Kidney tubule cell (primary cell): ENCODE data around the gene EFHC1.
"Not testable (repeated sequence)": the region's sequence is repeated elsewhere in the genome, so short reads cannot be mapped to it uniquely, and the experiment has no call there.

Experiments used
- DNase-seq: peaks from one replicate; pipeline ENCODE4 v3.0.0-alpha.2; 2018; ENCODE audit warnings: low spot score

The EFHC1 gene

DNA sequence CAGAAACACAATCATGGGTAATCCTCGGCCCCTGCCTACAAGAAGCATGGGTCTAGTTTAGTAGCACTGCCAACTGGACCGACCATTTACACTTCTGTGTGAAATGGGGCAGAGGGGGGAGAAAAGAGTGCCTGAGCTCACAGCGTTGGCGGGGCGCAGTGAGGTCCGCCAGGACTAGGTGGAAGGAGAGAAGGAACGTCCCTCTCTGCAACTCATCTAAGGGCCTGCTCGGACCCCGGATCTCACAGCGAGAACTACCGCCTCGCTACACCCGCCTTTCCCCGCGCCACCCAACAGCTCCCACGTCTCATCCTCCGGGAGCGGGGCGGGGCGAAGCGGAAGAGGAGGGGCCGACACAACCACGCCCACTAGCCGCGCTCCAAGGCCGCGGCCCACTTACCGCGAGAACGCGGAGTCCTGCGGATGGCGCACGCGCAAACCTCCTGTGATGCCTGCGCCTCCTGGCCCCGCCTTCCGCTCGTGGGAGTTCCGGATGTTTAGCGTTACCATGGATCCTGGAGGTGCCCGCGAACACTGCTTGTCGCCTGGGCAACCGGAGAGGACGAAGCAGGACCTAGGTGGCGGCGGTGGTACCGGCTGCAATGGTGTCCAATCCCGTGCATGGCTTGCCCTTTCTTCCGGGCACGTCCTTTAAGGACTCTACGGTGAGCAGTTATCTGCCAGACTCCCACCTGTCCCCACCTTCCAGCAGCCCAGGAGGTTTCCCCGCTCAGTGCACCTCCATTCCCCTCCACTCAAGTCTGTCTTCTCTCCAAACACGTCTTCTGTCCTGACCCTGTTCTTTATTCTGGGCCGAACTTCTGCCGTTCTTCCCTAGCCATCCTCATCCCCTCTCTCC lies at the start of gene EFHC1:
EFHC1 (plus strand) TSS at position 534 of the 859 bp plus-strand sequence; CDS start at position 603, 69 bp downstream.
- peak; percentile 99 for DNase-seq

DNA sequence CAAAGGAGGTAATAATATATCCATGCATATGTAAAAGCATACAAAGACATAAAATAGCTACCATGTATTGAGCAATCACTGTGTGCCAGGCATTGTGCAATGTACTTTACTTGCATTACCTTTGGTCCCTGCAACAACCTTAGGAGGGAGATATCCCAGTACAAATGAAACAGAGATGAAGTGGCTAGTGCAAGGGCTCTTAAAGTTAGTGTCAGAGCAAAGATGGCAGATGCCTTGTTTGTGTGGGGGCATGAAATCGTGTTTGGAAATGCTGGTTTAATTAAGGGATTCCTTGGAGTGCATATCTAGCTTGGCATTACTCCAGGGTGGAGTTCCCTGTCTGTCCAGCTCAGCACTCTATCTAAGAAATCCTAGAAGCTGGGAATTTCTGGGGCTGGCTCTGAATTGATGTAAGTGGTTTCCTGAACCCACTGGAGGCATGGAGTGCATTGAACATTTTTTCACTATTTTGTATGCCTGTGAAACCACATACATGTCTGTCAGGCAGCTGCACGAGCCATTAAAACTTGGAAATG lies 48.4 kb upstream of the EFHC1 start:
- no peak for DNase-seq

- DNase-seq: no peak
Observed at GRCh38 chr6:52373151-52373690, 46.9 kb upstream of the EFHC1 start.

DNA sequence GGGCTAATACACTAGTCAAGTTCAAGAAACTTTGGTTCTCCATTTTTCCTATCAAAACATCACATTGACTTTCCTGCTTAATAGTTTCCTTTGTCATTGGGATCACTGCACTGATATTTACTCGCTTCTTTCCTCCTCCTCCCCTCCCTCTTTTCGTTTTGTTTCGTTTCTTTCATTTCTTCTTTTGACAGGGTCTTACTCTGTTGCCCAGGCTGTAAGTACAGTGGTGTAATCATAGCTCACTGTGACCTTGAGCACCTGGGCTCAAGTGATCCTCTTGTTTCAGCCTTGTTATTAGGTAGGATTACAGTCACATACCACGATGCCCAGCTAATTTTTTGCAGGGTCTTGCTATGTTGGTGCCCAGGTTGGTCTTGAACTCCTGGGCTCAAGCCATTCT lies 45.9 kb upstream of the EFHC1 start:
- DNase-seq: no peak

DNA sequence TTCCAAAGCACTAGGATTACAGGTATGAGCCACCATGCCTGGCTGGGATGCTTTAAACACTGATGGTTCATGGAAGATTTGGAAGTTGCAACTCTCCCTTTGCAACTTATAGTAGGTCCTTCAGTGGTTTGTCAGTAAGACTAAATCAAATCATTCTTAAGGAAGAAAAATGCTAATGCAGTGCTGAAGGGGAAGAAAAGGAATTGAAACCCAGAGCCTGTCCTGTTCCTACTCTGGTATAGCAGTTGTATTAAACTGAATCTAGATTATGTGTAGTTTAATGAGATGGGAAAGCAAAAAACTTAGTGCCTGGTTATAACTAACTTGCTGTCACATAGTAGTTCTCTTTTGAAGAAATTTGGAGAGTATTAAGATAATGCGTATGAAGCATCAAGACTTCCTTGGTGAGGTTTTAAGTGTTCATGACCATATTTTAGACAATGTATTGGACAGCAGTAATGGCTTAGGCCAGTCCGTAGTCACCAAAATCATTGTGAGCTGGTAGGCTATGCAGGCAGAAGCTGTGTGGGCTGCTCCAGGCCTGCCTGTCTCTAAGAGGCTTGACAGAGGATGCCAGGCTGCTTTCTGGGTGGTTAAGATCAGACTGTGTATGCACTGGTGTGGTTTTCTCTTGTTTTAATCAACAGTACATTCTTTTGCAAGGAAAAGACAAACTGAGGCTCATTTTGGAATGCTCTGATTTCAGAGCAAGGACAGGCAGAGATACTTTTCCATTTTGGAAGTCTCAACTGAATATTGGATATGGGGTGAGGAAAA lies 44.2 kb upstream of the EFHC1 start:
- DNase-seq: no peak

DNA sequence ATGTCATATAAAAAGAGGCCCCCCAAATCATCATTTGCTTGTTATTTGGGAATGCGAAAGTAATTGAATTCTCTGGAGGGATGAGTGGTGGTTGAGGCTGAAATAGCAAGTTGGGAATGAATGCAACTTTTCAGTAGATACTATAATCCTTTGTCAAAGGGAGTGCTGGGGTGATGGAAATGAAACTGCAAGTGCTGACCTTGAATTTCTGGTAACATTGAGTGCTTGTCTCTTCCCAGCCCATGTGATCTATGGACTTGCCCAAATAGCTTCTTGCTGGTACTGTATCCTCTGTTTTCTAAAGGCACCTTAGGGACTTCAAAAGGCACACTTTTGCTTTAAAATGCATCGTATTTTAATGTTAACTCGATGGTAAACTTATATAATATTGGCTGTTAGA lies 43.4 kb upstream of the EFHC1 start:
- DNase-seq: no peak

- DNase-seq: no peak
Observed at GRCh38 chr6:52377538-52378221, 42.5 kb upstream of the EFHC1 start.

DNA sequence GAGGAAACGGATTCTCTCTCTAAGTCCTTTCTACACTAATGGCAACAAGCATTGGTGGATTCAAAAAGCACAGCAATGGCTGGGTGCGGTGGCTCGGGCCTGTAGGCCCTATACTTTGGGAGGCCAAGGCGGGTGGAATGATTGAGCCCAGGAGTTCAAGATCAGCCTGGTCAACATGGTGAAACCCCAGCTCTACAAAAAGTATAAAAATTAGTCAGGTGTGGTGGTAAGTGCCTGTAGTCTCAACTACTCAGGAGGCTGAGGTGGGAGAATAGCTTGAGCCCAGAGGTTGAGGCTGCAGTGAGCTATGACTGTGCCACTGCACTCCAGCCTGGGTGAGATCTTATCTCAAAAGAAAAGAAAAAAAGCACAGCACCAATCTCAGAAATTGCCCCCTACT lies 38.9 kb upstream of the EFHC1 start:
- DNase-seq: no peak

DNA sequence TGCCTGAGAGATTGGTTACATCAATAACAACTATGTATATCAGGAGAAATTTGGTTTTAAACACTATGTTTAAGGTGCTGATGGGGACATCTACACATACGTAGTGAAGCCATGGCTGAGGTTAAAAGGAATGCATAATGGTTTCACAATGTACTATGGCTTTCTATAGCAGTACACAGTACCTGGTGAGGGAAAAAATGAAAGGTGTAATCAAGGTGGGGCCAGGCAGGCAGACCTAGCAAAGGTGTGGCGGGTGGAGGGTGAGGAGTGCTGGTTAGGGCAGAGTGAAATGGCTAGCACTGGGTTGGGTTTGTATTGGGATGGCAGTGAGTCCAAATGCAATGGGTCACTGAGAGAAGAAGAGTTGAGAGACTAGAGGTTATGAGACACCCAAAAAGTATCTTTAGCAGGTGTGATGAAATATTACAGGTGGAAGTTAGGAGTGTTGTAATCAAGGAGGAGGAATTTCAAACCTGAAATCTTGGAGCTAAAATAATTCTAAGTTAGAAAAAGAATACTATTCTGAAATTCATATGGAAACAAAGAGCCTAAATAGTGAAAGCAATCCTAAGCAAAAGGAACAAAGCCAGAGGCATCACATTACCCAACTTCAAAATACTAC lies 35.9 kb upstream of the EFHC1 start:
- no peak for DNase-seq

- peak; percentile 54 for DNase-seq
Observed at GRCh38 chr6:52385074-52385473, 35.1 kb upstream of the EFHC1 start.

DNA sequence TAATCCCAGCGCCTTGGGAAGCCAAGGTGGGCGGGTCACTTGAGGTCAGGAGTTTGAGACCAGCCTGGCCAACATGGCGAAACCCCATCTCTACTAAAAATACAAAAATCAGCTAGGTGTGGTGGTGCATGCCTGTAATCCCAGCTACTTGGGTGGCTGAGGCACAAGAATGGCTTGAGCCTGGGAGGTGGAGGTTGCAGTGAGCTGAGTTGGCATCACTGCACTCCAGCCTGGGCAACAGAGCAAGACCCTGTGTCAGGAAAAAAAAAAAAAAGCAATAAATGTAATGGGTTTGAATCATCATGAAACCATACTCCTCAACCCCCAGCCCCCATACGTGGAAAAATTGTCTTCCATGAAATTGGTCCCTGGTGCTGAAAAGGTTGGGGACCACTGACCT lies 32.0 kb upstream of the EFHC1 start:
- DNase-seq: not testable (repeated sequence)

DNA sequence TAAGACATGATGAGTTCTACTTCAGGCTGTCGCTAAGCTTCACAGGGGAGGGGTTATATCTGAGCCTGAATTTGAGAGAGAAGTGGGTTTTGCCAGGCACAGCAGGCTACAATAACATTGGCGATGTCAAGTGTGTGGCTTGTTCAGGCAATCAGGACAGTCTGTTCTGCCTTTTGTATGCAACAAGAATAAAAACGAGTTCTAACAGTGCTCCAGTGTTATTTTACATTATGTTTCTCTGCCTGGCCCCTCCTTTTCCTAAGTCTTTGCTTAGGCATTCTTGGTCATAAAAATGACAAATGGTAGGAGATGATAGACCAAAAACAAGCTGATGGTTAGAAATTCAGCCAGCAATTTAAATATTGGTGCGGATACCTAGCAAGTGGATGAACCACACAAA lies 31.4 kb upstream of the EFHC1 start:
- DNase-seq: no peak

GRCh38 chr6:52389264-52389625 lies 30.9 kb upstream of the EFHC1 start:
- no peak for DNase-seq

GRCh38 chr6:52389626-52390360 lies 30.3 kb upstream of the EFHC1 start:
- peak; percentile 84 for DNase-seq

- peak; percentile 78 for DNase-seq
Observed at GRCh38 chr6:52390361-52390727, 29.8 kb upstream of the EFHC1 start.

GRCh38 chr6:52391599-52391998 lies 28.5 kb upstream of the EFHC1 start:
- no peak for DNase-seq

- no peak for DNase-seq
Observed at GRCh38 chr6:52392944-52393343, 27.2 kb upstream of the EFHC1 start.

DNA sequence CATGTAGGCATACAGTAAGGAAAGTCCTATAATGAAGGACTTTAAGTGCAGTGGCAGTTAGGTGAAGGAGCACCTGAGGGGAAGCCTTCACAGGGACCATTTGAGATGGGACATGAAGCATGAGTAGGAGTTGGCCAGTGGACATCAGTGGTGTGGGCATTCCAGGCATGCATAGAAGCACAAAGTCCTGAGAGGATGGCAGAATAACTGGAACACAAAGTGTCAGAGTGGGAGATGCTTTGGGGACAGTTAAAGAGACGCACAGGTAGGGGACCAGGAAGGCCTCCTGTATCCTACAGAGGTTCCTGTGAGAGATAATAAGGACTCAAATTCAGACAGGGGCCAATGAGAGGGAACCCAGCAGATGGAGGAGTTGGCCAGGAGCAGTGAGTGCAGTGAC lies 26.4 kb upstream of the EFHC1 start:
- no peak for DNase-seq

- DNase-seq: no peak
Observed at GRCh38 chr6:52394251-52394666, 25.9 kb upstream of the EFHC1 start.

GRCh38 chr6:52395969-52396368 lies 24.2 kb upstream of the EFHC1 start:
- no peak for DNase-seq
